Mesothelial cell of epicardium (in vitro differentiated cells): ENCODE data around the gene PVALEF. TPM values are rescaled to one million over a fixed set of nuclear protein-coding genes. Genes with fewer than 3 reads are reported as not detected.
"Not testable (repeated sequence)": the region's sequence is repeated elsewhere in the genome, so short reads cannot be mapped to it uniquely, and the experiment has no call there.

Source experiments
- DNase-seq, 2 experiments: peaks; one replicate each; pipeline ENCODE4 v3.0.0; 2021; ENCODE audit warnings: low spot score in 2 of 2; ENCODE audit not compliant: unreplicated experiment in 2 of 2
- H3K27ac Mint-ChIP-seq: 2 replicates; pipeline ENCODE4 v1.8.0; 2021; ENCODE audit warnings: mixed read lengths
- H3K27me3 Mint-ChIP-seq: 2 replicates; pipeline ENCODE4 v1.8.0; 2021; ENCODE audit warnings: low read depth, mixed read lengths
- H3K36me3 Mint-ChIP-seq: 2 replicates; pipeline ENCODE4 v1.8.0; 2021; ENCODE audit warnings: mixed read lengths
- H3K4me1 Mint-ChIP-seq: 2 replicates; pipeline ENCODE4 v1.8.0; 2021; ENCODE audit warnings: mixed read lengths
- H3K4me3 Mint-ChIP-seq: 2 replicates; pipeline ENCODE4 v1.8.0; 2021; ENCODE audit warnings: mild to moderate bottlenecking, moderate library complexity, mixed read lengths
- H3K9me3 Mint-ChIP-seq: 2 replicates; pipeline ENCODE4 v1.8.0; 2021; ENCODE audit warnings: mixed read lengths
- total RNA-seq: library from RNA; stranded (reverse); gene quantifications from 3 replicates; pipeline ENCODE4 v1.2.1, GENCODE V29; 2021
- TF ChIP-seq, protein P1 (sequence below): fragments of 200-600 bp; sonication (generic); IDR thresholded peaks from one replicate; pipeline ENCODE4 v1.5.0; 2021; ENCODE audit warnings: antibody characterized with exemption; ENCODE audit not compliant: unreplicated experiment

Gene PVALEF
- total RNA-seq, 1 donor from 2014 or later: 0.22 TPM

DNA sequence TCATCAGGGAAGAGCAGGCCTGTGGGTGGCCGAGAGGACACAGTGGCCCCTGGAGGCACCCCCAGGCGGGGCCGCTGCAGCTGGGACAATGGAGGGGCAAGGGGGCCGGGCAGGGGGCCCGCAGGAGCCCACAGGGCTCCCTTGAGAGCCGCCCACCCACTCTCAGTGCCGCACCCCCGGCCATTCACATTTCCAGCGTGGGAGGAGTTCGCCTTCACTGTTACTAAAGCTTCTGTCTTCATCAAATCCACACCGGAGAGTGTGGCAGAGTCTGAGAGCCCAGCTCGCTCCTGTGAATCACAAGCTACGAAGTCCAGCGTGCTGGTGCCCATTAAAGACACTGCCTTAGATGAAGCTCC, 20.9 kb upstream of the PVALEF start:
- no peak overlapping the region for H3K4me3 Mint-ChIP-seq
- H3K36me3 Mint-ChIP-seq: no peaks in the 10 kb centered on the region
- H3K27ac Mint-ChIP-seq: no peak overlapping the region
- no peak for DNase-seq
- peaks cover 3% of the 10 kb centered on the region for H3K9me3 Mint-ChIP-seq
- H3K27me3 Mint-ChIP-seq: peaks cover 2% of the 10 kb centered on the region
- peaks cover 3% of the 10 kb centered on the region for H3K4me1 Mint-ChIP-seq
- TF ChIP-seq, protein P1, sequence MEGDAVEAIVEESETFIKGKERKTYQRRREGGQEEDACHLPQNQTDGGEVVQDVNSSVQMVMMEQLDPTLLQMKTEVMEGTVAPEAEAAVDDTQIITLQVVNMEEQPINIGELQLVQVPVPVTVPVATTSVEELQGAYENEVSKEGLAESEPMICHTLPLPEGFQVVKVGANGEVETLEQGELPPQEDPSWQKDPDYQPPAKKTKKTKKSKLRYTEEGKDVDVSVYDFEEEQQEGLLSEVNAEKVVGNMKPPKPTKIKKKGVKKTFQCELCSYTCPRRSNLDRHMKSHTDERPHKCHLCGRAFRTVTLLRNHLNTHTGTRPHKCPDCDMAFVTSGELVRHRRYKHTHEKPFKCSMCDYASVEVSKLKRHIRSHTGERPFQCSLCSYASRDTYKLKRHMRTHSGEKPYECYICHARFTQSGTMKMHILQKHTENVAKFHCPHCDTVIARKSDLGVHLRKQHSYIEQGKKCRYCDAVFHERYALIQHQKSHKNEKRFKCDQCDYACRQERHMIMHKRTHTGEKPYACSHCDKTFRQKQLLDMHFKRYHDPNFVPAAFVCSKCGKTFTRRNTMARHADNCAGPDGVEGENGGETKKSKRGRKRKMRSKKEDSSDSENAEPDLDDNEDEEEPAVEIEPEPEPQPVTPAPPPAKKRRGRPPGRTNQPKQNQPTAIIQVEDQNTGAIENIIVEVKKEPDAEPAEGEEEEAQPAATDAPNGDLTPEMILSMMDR: no peak

DNA sequence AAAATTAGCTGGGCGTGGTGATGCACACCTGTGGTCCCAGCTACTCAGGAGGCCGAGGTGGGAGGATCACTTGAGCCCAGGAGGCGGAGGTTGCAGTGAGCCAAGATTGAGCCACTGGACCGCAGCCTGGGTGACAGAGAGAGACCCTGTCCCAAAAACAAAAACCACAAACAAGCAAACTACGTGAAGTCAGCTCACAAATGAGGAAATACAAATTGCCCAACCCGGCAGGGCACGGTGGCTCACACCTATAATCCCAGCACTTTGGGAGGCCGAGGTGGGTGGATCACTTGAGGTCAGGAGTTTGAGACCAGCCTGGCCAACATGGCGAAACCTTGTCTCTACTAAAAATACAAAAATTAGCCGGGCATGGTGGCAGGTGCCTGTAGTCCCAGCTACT, 19.1 kb upstream of the PVALEF start:
- H3K9me3 Mint-ChIP-seq, H3K4me1 Mint-ChIP-seq, H3K4me3 Mint-ChIP-seq, H3K36me3 Mint-ChIP-seq, H3K27me3 Mint-ChIP-seq, DNase-seq, H3K27ac Mint-ChIP-seq: not testable (repeated sequence)

DNA sequence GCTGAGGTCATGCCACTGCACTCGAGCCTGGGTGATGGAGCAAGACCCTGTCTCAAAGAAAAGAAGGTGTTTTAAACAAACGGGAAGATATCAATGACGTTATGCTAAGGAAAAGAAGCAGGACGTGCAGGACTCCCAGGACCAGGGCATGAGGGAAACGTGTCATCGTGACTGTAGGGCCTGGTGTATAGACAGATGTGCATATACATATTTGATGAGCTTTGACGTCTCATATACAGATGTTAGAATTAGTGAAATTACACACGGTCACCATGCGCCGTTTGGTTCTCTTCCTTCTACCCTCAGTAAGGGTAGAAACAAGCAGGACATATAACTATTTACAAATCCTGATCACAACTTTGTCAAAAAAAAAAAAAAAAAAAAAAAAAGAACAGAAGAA, 17.6 kb upstream of the PVALEF start:
- no peak overlapping the region for H3K4me3 Mint-ChIP-seq
- peaks cover 3% of the 10 kb centered on the region for H3K9me3 Mint-ChIP-seq
- no peak for DNase-seq
- H3K4me1 Mint-ChIP-seq: peaks cover 2% of the 10 kb centered on the region
- no peaks in the 10 kb centered on the region for H3K36me3 Mint-ChIP-seq
- H3K27ac Mint-ChIP-seq: no peak overlapping the region
- peaks cover 10% of the 10 kb centered on the region for H3K27me3 Mint-ChIP-seq
- TF ChIP-seq, protein P1: no peak

DNA sequence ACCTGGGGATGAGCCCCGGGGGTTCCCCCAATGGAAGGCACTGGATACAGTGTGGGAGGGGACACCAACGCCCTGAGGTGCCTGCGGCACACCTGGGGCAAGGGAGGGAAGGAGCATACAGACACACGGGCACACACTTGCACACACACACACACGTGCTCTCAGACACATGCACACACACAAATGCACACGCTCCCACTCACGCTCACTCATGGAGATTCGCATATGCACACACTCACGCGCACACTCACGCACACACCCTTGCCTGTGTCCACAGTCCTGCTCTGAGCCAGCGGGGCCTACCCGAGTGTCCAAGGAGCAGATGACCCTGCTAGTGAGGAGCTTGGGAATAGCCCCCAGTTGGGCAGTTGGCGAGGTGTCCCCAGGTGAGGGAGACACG, 16.7 kb upstream of the PVALEF start:
- peaks cover 3% of the 10 kb centered on the region for H3K9me3 Mint-ChIP-seq
- peaks cover 13% of the 10 kb centered on the region for H3K27me3 Mint-ChIP-seq
- no peaks in the 10 kb centered on the region for H3K36me3 Mint-ChIP-seq
- H3K4me3 Mint-ChIP-seq: no peak overlapping the region
- no peak for DNase-seq
- H3K27ac Mint-ChIP-seq: no peak overlapping the region
- TF ChIP-seq, protein P1: no peak
- no peaks in the 10 kb centered on the region for H3K4me1 Mint-ChIP-seq

DNA sequence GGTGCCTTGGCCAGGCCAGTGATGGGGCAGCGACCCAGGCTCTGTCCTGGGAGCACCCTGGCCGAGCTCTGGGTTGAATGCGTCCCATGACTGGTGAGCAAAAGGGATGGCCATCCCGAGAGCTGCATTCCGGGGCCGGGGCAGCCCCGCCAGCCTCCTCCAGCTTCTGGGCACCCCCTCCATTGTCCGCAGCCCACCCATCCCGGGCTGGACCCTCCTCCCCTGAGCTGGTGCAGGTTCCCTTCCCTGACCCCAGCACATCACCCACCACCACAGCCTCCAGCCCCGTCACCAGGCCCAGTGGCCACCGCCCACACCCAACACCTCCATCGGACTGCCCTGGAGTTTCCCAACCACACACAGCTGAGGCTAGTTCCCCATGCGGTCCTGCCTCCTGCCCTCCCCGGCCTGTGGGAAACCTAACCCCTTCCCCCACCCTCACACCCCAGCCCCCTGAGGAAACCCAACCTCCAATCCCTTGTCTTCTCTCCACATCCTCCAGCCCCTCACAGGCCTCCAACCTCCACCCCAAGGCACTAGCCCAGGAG, 16.2 kb upstream of the PVALEF start:
- H3K9me3 Mint-ChIP-seq: peaks cover 3% of the 10 kb centered on the region
- no peak overlapping the region for H3K4me3 Mint-ChIP-seq
- peaks cover 13% of the 10 kb centered on the region for H3K27me3 Mint-ChIP-seq
- DNase-seq: no peak
- no peak overlapping the region for H3K27ac Mint-ChIP-seq
- H3K36me3 Mint-ChIP-seq: no peaks in the 10 kb centered on the region
- TF ChIP-seq, protein P1: no peak
- H3K4me1 Mint-ChIP-seq: no peaks in the 10 kb centered on the region

DNA sequence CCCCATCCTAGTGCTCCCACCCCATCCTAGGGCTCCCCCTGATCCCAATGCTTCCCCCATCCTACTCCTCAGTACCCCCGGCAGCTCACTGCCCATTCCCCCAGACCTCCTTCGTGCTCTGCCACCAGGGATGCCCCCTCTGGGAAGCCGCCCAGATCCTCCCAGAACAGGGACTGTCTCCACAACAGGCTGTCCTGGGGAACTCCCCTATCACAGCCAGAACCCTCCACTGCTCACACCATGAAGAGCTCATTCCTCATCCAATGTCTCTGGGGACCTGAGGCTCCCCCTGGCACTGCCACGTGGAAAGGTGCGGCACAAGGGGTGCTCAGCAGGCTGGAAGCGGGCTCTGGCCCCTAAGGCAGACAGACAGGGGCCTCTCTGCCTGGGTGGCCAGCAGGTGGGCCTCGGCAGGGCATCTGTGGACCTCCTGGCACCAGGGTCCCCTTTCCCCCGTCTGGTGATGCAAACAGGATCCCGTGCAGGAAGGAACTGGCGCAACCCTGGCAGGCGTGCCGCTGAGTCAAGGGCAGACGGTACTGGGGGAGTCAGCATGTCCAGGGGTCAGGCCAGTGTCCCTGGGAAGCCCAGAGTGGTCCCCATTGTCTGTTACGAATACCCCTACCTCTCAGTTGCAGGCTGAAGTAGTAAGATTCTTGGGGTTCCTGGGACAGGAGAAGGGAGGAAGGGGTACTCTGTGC, 14.8 kb upstream of the PVALEF start:
- Mint-ChIP-seq H3K36me3 (no peaks in the 10 kb centered on the region), H3K4me3 (no peak overlapping the region), H3K4me1 (no peaks in the 10 kb centered on the region), H3K9me3 (peaks cover 3% of the 10 kb centered on the region), H3K27ac (no peak overlapping the region), H3K27me3 (peaks cover 17% of the 10 kb centered on the region)
- TF ChIP-seq, protein P1: no peak
- DNase-seq: no peak
